GM19023 (cell line): ENCODE data around the gene WNT9B.

ENCODE experiments used
- ATAC-seq: cut with Tn5 transposase; IDR thresholded peaks from one replicate; pipeline ENCODE4 v1.9.1; 2021; ENCODE audit warnings: mild to moderate bottlenecking, moderate library complexity; ENCODE audit not compliant: unreplicated experiment

Gene WNT9B, protein sequence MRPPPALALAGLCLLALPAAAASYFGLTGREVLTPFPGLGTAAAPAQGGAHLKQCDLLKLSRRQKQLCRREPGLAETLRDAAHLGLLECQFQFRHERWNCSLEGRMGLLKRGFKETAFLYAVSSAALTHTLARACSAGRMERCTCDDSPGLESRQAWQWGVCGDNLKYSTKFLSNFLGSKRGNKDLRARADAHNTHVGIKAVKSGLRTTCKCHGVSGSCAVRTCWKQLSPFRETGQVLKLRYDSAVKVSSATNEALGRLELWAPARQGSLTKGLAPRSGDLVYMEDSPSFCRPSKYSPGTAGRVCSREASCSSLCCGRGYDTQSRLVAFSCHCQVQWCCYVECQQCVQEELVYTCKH

DNA sequence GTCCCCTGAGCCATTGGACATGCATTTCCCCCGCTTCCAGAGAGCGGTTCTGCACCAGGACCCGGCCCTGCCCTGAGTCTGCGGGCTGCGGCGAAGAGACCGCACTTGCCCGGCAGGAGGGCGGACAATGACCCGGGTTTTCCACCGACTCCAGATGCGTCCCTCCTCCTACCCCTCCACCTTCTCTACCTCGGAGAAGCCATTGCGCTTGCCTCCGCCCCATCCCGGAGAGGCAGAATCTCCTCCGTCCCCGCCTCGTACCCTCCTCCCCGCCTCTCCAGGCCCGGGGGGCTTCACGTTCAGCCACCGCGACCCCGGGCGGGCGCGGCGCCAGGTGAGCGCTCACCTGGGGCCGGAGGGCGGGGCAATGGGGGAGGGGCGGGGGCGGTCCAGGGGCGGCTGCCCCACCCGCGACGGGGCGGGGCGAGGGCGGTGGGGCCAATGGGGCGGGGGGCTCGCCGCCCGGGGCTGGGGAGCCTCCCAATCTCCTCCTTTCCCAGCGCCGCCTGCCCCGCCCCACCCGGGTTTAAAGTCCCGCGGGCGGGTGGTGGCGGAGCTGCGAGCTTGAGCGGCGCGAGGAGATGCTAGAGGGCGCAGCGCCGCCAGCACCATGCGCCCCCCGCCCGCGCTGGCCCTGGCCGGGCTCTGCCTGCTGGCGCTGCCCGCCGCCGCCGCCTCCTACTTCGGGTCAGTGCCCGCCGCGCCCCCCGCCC lies at the start of gene WNT9B:
TSS of gene WNT9B (plus strand) at position 555 of the 713 bp plus-strand sequence. CDS start at position 611, 56 bp downstream.
- no peak for ATAC-seq

DNA sequence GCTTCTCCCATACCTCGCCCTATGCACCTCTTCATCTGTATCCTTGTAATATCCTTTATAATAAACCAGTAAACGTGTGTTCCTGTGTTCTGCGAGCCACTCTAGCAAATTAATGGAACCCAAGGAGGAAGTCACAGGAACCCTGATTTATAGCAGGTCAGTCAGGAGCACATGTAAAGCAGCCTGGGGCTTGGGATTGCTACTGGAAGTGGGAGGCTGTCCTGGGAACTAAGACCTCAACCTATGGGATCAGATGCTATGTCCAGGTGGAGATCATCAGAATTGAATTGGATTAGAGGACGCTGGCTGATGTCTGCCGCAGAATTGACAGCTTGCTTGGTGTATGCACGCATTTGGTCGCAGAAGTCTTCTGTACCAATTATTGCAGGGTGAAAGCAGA lies 48.6 kb upstream of the WNT9B start:
- no peak for ATAC-seq

DNA sequence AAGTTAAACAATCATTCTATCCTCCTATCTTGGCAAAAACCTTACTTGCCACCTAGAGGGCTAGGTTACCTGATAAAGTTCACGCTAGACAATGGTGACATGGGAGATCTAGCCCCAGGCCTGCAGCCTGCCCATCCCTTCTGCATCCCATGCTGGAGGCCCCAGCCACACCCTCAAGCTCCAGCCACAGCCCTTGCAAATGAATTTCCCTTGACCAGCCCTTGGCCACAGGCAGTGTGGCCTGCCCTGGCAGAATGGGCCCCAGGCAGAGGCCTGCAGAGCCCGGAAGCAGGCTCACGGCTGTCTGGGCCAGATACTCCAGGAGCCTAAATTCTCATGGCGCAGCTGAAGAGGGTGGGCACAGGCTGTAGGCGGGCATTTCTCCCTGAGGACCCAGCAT lies 47.8 kb upstream of the WNT9B start:
- no peak for ATAC-seq

DNA sequence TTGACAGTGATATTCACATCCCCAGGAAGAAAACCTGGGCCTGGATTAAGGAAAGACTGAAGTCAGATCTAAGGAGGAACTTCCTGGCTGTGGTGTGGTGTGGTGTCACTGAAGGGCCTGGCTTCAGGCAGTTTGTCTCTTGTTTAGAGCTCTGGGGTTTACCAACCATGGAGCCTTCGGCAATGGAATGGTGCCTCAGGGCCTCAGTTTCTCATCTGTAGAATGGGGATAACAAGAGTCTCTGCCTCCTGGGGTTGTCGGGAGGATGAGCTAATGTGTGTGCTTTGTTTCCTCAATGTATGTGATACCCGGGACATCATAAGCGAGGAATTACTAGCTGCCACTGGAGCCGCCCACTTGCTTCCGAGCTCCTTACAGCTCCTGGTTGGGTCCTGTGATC lies 45.6 kb upstream of the WNT9B start:
- ATAC-seq: no peak

DNA sequence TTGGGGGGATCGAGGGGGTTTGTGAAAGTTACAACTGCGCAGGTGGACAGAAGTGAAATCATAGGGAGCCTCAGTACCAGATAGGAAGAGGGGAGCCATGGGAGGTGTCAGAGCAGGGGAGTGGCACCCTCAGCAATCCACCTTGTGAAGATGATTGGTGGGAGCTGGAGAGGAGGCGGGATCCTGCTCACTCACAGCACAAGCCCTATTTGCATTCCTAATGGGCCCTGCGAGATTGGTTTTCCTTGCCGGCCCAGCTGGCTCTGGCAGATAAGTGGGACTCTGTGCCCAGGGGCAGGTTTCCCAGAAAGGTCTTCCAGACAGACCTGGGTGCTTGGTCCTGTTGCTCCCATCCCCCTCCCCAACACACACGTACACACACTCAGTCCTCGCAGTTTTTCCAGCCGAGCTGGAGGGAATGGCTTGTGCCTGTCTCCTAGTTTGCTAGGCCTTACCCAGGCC lies 42.2 kb upstream of the WNT9B start:
- ATAC-seq: no peak

DNA sequence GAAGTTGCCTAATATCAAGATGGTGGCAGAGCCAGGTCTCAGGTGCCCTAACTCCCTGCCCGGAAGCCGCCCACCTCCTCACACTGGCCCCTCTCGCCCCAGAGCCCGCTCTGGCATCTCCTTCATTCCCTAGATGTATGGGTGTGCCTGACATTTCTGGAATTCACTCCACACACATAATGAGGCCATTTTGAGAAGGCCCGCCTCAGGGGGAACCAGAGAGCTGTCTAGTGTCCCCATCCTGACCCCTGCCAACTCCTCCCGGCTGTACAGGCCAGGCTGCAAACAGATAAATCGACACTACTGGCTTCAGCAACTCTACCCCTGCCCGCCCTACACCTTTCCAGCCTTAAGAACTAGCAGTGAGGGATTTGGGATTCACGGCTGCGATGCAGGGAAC lies 40.5 kb upstream of the WNT9B start:
- ATAC-seq: no peak

DNA sequence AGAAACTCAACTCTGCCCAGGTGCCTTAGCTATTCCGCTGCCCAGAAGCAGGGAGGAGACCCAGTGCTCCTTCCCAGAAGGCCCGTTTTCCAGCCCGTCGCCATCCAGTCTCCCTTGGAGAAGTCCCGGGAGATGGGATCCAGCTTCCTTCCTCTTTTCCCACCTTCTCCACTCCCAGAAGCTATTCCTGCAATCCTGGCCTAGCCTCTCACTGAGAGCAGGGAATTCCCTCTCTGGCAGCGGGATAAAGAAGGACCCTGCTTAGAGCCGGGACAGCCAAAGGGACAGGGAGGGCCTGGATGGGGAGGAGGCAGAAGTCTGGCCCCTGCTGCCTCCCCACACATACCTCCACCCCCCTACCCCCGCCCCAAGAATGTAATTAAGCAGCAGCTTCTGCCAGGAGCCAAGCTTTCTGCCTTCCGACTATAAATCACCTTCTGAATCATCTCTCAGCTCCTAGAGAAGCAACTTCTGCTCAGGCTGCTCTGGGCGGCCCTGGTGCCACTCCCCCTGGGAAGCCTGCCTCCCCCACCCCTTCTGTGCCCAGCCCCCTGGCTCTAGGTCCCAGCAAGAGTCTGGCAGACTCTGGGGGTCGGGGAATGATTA lies 39.3 kb upstream of the WNT9B start:
- ATAC-seq: no peak

DNA sequence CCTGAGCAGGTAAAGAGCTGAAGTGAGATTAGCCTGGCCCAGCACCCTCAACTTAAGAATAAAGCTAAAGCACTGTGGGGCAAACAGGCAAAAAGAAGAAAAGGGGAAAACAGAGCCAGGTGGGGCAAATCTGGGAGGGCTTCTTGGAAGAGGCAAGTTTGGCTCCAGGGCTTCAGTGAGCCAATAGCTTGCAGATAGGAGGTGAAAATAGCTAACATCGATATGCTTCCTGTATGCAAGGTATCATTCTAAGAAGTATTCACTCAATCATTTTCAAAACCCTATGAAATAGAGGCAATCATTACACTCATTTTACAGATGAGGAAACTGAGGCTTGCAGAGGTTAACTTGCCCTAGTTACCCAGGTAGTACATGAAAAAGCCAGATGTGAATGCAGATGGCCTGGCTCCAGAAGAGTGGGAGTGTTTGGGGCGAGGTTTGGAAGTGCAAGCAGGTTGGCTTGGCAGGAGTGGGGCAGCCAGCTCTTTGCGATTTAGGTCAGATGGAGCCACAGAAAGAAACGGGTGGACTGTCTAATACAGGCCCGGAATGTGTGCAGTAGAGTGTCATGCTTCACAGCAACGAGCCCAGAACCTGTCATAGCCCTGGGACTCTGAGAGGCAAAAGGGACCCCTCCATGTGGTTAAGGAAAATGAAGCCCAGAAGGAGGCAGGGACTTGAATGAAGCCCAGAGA lies 38.6 kb upstream of the WNT9B start:
- no peak for ATAC-seq

DNA sequence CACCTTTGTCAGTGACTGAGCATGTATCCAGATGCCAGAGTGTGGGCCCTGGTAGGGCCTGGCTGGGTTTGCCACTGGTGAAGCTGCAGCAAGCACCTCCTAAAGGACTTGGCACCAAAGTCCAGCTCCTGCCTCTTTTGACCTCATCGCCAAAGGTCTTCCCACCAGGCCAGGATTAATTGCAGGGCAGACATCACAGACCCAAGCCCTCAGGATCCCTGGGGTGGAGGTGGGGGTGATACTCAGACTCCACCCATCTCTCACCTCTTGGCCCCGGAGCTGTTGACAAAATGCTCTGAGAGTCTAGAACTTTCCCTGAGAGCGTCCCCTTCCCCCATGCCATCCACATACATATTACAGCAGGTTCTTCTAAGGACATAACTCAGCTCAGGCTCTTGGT lies 37.5 kb upstream of the WNT9B start:
- ATAC-seq: no peak

DNA sequence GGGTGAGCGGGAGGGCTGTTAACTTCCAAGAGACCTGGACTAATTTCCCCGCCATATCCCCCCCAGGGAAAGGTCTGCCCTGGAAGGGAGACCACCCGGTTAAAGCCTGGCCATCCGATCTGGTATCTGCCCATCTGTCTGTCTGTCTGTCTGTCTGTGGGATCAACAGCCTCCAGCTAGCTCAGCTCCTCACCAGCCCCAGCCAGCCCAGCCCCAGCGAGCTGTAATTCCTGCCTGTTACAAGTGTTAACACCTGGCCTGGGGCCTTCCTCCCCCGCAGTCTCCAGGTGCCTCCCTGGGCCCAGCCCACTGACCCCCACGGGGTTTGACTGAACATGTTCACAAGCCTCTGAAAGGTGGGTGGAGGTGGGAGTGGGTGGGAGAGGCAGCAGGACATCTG lies 36.9 kb upstream of the WNT9B start:
- ATAC-seq: no peak

DNA sequence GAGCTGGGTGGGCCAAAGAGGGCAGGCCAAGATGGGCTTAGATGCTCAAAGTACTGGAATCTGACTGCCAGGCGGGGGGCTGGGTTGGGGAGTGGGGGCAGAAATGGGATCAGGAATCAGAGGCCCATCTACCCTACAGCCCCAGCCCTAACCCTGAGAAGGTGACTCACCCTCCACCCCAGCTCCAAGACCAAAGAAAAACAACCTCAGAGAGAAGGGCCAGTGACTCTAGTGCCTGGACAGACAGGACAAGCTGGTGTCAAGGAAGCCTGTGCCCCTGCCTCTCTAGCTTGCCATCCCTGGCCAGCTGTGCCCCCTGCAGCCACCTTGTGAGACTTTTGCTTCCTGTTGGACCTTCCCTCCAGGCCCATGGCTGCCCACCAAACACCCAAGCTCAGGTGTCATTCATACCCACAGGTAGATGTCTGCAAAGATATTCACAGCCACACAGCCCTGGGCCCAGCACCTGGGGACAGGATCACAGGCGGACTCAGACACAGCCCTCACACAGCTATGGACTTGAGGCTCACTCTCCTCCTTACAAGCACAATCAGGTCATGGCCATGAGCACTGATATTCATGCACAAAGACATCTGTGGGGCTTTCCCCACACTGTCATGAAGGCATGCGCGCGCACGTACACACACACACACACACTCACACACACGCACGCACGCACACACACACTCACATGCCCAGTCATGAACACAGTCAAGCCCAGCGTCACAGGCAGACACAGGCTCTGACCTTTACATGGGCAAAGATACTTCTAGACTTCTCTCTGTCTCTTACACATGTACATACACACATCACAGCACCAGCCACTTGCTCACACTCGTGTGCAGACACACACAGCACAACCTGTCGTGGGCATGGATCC lies 35.7 kb upstream of the WNT9B start:
- no peak for ATAC-seq

DNA sequence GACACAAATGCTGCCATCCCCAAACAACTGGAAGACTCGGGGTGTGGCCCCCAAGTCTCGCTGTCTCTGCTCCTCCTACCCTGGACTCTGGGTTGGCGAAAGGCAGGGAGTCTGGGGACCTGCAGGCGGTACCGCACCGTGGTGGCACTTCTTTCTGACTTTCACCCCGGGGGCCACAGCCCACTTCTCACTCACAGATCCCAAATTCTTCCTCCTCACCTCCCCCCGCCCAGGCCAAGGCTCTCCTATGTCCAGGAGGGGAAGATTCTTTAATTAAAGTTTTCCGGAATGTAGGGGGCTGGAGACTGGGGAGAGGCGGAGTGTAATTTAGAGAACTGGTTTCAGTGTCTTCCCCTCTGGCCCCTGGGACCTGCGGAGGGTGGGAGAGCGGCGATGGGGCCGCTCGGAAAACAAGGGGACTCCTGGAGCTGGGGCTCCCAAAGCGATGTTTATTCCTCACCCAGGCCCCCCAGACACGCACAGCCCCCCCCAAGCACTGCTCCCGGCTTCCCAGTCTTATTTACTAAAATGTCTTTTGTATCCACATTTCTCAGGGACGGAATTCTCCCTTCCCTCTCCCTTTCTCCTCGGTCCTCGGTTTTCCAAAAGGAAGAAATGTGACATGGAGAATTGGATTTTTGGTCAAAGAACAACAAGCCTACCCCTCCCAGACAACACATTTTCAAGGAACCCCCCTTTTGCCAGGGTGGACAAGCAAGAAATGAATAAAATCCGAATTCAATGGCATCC lies 34.1 kb upstream of the WNT9B start:
- no peak for ATAC-seq

DNA sequence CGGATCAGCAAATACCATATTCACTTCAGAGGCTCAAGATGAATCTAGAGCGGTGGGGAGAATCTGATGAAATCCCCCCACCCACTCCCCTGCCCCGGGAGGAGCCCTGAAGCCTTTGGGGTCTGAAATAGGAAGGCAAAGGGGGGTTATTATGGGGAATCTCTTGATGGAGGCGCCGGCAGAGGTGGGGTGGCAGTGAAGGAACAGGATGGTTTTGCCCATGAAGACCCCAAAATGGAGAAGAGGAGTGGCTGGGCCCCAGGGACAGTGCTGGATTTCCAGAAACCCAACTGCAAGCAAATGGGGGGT lies 33.5 kb upstream of the WNT9B start:
- ATAC-seq: no peak

DNA sequence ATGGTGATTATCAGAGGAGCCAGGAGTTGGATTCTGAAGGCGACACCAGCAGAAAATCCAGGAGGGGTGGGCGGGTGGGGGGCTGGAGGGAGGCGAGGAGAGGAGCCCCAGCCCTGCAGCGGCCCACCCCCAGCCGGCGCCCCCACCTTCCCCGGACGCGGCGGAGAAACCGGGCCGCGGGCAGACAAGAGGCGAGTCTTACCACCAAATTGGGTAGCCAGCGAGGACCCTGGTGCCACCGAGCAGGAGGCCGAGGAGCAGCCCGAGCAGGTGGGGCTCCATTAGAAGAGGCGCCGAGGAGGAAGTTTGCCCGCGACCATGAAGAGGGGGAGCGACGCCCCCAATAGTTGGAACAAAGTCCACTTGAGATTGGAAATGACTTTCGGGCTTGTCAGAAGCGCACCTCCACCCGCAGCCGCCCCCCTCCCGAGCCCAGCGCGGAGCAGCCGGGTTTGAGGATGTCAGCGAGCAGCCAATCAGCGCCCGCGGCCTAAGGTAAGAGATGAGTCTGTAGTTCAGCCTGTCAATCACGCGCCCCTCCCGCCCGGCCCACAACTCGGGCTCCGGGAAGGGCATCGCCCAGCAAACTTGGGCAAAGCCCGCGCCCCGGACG lies 33.0 kb upstream of the WNT9B start, which contains the start of gene WNT3:
TSS of gene WNT3 (minus strand) at position 377 of the 613 bp plus-strand sequence. CDS start at position 282, 95 bp downstream.
- no peak for ATAC-seq

DNA sequence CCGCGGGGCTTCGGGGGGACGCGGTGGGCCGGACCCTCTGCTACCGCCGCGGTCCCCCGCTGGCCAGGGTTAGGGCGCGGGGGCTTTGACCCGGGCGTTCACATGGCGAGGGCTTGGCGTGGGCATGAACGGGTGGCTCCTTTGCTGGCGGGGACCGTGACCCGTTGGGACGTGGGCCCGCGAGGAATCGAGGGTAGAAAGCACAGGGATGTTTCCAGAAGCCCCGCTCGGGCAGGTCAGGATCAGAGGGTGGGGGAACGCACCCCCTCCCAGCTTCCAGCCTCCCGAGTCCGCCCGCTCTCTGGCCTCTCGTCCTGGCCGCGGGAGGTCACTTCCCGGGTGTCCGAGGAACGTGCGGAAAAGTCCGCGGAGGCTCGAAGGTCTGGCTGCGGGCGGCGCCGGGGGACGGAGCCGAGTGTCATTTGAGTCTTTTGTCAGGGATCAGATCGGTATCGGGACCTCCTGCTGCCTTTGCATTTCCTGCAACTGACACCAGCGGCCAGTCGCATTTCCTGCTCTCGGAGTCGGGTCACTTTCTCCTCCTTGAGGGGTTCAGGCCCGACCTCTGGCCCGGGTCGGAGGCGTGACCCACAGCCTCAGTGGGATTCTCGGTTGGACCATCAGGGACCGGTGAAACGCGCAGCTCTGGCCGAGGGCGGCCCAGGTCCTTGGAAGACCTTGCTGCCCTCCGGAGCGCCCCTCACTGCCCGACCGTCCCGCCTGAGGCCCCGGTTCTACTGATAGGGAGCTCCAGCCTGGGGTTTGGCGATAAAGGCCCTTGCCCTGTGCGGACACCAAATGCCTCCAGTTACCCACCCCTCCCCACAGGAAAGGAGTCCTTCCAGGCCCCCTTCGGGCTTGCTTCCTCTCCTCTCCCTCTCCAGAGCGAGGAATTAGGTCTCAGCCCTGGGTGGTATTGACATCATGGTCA lies 32.2 kb upstream of the WNT9B start:
- ATAC-seq: no peak

DNA sequence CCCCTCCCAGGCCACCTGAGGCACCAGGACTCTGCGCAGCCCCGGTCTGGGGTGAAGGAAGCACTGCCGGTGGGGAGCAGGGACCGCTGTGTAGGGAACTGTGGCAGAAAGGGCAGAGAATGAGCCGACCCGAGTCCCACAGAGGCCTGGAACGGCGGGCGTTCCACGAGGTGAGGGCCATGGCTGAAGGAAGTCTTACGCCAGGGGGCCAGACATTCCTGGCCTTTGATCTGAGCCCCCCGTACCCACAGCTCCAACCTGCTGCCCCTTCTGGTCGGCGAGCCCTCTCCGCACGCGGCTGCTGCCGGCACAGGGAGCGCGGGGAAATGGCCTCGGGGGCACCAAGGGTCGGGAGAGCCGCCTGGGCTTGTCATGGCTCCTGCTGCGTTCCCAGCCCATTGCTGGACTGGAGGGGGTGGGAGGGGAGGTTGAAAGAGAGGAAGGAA lies 31.5 kb upstream of the WNT9B start:
- ATAC-seq: no peak

DNA sequence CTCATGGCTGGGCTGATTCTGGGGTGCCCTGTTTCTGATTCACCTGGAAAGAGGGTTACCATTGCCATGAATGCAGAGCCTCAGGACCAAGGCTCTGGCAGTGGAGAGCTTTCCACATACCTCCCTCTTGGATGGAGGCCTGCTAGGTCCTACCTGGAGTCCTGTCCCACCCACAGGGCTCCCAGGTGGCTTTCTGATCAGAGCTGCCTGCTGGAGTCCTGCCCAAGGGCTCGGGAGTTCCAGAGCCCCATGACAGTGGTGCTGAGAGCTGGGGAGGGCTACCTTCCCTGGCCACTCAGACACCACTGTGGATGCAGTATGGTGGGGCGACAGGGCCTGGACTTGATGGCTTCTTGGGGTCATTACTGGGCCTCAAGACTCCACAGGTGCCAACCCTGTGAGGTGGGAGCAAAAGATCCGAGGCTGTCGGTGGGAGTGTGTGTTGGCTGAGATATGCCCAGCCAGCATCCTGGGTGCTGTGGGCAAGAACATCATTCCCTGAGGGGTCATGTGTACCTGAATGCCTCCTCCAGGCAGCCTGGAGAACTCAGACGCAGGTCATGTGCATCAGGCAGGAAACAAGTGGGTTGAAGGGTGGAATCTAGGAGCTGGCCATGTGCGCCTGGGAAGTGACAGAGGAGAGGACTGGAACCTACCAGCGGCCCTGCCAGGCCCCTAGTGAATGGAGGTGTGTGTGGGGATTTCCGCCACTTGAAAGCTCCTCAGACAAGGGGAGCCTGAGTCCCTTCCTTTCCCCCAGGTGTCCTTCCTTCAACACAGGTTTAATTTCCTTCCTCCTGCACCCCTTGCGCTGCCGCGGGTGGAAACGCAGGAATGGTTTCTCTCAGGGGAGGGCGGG lies 30.6 kb upstream of the WNT9B start:
- no peak for ATAC-seq
